Activated T-helper 17 cell treated with anti-CD3 and anti-CD28 coated beads, Interleukin-2, amount 50 U/mL, for 72 hours (primary cell): ENCODE data around the gene IDH2. TPM values are rescaled to one million over a fixed set of nuclear protein-coding genes. Genes with fewer than 3 reads are reported as not detected.

Experiments used
- total RNA-seq, 2 donors: library from RNA; stranded (reverse); gene quantifications; one replicate each; pipeline ENCODE4 v1.2.3, GENCODE V29; 2022

Gene IDH2
- total RNA-seq, 2 donors from 2014 or later = 53.5 to 75.6 TPM

Other genes starting within 250 kb of the IDH2 start
- 10 to 100 TPM; 14.0 to 16.0 TPM for gene AP3S2, start 208.5 kb downstream of the IDH2 start, total RNA-seq
- not detected for gene ARPIN, start 189.5 kb downstream of the IDH2 start, total RNA-seq
- gene ZNF710, start 101.1 kb downstream of the IDH2 start, total RNA-seq = 10 to 100 TPM; 12.2 to 15.4 TPM
- 10 to 100 TPM; 17.3 to 49.1 TPM for gene SEMA4B, start 98.9 kb upstream of the IDH2 start, total RNA-seq
- gene CIB1, start 131.5 kb upstream of the IDH2 start, total RNA-seq = 100 to 1,000 TPM; 128 to 163 TPM
- gene GDPGP1, start 131.7 kb upstream of the IDH2 start, total RNA-seq = 1 to 10 TPM; 8.2 to 9.4 TPM
- gene TTLL13, start 147.1 kb upstream of the IDH2 start, total RNA-seq = 1 to 10 TPM in 1 of 2 donors, not detected in 1; 1.3 TPM
- gene NGRN, start 163.2 kb upstream of the IDH2 start, total RNA-seq = 10 to 100 TPM; 22.4 to 31.1 TPM
- gene ZNF774, start 249.8 kb upstream of the IDH2 start, total RNA-seq = under 1 TPM; 0.69 to 0.82 TPM